ENCODE data around the gene RASL12.

DNA sequence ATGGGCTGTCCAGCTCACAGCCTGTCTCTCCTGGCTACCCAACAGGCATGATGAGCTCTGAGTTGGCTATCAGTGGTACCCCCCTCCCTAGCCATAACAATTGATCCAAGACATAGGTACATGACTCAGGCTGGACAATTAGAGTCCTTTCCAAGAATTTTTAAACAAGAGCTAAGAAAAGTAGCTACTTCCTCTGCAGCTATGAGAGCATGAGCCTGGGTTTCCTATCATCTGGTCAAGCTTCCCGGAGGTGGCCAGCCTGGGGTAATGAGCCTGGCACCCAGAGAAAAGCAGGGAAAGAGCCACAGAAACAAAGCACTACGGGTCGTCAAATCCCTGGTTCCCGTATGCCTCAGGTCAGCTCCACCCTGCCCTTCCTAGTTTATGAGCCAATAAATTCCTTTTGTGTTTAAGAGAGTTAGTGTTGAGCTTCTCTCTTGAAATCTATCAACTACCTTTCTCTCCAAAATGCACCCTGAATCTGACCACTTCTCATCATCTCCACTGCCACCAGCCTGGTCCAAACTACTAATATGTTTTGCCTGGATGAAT lies 24.9 kb downstream of the RASL12 start:
- no peak for TF ChIP-seq POLR2A (IDR thresholded peaks at IDR 0.05)
- TF ChIP-seq CTCF (IDR thresholded peaks at IDR 0.05): no peak

Data from esophagus squamous epithelium (tissue), 4 donors.